Measurements from ENCODE around the gene KRTDAP.

The KRTDAP gene, protein sequence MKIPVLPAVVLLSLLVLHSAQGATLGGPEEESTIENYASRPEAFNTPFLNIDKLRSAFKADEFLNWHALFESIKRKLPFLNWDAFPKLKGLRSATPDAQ

DNA sequence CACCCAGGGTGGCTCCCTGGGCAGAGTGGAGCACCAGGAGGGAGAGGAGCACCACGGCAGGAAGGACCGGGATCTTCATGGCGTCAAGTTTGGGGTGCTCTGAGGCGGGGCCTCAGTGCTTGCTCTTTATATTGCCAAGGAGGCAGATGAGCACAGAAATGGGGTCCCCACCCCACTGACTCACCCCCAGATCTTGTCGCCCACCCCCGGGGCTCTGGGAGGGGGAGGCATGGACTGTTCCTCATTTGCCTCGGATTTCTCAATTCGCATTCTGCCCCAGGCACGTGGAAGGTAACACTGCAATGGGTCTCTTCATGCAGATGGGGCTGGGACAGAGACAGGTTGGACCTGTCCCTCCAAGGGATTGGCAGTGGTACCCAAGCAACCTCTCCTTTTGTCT lies at the start of gene KRTDAP:
Gene KRTDAP (minus strand): TSS at position 101 of the 400 bp plus-strand sequence. CDS start 22 bp downstream, at position 79.
- no peak for DNase-seq

DNA sequence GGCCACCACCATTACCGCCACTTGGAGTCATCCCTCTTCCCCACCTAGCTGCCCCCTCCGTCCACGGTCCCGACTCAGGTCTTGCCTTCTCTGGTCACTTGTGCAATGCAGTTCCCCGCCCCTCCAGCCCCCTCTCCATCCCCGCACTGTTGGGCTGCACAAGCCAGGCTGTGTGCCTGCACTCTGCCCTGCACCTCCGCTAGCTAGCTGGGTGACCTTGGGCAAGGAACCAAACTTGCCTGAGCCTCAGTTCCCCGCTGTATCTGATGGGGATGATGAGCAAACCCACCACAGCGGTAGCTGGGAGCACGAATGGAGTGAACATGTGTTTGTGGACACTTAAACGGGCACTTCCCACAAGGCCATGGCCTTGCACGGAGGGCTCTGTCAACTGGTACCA lies 49.6 kb upstream of the KRTDAP start:
- DNase-seq = no peak

DNA sequence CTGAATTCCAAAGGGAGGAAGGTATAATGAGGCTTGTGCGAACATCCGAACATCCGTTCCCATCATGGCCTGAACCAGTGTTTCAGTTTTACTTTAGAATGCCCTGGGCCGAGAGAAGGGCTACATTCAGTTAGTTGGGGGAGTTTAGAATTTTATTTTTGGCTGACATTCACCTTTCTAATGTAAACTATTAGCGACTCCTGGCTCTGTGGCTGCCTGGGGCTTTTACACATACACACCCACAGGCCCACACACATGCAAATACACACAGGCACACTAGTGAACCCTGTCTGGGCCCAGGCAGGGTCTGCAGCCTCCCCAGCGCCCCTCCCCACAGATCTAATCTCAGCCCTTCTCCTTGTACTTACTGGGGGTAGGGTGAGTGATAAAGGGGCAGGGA lies 49.0 kb upstream of the KRTDAP start:
- DNase-seq = no peak

DNA sequence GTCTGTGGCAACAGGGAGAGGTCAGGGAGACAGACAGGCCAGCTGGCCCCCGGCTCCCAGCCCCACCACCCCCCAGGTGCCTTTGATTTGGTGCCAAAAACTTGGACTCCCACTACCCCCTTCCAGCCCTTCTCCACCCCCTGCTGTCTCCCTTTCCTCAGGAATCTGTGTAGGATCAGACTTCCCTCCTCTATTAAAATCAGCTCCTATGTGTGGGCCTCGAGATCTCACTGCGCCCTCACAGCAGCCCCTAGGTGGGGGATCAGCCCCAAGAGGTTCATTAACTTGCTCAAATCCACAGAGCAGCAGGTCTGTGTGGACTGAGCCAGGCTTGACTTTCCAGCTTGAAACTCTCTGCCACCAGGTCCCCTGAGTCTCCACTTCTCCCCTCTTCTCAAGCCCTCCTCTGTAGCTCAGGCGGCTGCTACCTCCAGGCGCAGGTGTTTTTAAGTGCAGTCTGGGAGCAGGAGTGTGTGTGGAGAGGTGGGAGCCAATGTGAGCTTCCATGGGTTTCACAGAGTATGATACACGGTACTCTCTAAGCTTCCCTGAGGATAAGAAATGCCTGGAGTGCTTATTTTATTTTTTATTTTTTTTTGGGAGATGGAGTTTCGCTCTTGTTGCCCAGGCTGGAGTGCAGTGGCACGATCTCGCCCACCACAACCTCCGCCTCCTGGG lies 44.7 kb upstream of the KRTDAP start:
- DNase-seq = no peak

DNA sequence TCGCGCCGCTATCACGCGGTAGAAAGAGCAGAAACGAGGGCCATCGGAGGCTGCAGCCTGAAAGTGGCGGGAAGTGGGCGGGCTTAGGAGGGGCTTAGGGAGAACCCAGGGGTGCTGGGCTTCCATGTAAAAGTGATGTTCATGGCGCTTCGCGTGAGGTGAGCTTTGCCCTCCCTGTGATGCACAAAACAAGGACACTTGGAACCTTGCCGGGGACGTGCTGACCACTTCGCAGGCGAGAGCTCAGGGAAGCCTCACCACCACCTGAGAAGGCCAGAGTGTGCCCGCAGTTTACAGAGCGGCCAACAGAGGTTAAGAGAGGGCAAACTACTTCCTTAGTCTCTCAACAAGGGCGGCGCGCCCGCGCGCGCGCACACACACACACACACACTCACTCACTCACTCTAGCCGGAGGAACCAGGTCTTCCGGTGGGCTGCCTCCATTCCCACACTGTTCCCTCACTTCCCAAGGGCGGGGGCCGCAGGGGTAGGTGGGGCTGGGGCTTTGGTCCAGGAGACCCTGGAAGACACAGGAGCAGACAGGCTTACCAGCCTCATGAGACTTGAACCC lies 43.6 kb upstream of the KRTDAP start:
- peak; percentile 24 for DNase-seq

DNA sequence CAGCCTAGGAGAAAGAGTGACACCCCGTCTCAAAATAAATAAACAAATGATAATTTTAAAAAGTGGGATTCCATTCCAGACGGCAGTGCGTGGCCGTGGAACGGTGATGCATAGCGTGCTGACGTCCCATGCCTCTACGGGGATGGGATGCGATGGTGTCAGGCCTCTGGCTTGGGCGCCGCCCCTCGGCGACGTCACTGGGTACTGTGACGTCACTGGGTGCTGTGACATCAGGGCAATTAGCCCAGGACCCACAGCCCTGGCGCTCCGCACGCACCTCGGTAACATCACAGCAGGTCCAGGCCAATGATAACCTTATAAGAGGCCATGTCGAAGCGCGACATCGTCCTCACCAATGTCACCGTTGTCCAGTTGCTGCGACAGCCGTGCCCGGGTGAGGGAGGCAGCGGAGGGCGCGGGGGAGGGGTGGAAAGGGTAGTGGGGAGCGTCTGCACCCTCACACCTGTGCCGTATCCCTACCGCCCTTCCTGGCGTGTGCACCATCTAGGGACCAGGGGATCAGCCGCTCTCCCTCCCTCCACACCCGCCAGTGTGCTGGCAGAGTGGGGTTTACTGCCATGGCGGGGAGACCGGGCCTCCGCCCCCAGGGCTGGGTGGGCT lies 43.0 kb upstream of the KRTDAP start, which contains the start of gene GAPDHS:
Gene GAPDHS (plus strand): TSS at position 256 of the 621 bp plus-strand sequence. CDS start 72 bp downstream, at position 328.
- no peak for DNase-seq

DNA sequence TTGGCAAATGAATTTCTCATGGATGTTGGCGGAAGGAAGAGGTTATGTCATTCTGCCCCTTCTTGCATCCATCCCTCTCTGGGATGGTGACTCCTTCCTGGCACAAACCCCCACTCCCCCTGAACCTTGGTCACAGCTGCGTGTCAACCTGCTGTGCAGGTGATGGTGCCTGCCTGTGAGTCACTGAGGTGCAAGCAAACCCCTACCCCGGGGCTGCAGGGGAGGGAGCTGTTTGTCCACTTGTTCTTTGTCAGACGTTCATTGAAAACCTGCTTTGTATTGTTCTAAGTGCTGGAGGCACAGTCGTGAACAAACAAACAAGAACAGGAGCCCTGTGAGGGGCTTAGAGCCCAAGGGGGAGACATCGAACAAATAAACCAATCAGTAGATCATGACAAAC lies 41.0 kb upstream of the KRTDAP start:
- DNase-seq = no peak

DNA sequence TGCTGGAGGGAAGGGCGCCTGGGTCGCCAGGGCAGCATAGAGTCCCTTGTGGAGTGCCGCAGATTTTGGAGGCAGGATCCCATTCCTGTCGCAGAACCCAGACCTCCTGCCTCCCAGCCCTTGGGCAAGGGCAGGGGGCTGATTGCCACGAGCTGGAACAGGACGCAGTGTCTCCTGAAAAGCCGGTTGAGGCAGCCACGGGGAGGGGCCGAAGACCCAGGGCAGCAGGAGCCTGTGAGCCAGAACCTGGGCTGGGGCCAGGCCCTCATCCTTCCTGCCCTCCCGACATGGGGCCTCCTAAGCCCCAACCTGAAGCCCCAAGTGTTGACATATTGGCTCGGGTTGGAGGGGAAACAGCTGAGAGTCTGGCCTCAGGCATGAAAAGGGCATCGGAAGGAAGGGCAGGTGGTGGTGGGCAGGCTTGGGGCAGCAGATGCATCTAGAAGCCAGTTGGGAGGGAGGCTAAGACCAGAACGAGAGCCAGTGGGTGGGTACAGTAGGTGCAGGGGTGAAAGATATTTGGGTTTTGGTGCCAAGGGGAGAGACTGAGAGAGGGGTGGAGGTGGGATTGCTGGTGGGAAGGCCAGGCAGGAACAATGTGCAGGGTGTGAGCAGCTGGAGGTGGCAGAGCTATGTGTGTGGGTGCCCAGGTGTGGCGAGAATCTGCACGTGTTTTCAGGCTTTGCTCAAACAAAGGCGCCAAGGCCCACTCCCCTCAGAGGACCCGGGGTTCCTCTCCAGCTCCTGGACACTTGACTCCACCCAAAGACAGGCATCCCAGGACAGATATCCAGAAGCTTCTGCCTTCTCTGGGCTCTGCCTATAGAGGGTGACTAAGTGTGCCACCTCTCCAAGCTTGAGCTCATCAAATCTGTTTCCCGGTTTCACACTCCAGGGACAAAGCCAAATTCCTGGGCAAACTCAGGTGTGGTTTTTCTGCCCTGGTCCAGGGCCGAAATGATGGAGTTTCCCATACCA lies 39.3 kb upstream of the KRTDAP start:
- no peak for DNase-seq

DNA sequence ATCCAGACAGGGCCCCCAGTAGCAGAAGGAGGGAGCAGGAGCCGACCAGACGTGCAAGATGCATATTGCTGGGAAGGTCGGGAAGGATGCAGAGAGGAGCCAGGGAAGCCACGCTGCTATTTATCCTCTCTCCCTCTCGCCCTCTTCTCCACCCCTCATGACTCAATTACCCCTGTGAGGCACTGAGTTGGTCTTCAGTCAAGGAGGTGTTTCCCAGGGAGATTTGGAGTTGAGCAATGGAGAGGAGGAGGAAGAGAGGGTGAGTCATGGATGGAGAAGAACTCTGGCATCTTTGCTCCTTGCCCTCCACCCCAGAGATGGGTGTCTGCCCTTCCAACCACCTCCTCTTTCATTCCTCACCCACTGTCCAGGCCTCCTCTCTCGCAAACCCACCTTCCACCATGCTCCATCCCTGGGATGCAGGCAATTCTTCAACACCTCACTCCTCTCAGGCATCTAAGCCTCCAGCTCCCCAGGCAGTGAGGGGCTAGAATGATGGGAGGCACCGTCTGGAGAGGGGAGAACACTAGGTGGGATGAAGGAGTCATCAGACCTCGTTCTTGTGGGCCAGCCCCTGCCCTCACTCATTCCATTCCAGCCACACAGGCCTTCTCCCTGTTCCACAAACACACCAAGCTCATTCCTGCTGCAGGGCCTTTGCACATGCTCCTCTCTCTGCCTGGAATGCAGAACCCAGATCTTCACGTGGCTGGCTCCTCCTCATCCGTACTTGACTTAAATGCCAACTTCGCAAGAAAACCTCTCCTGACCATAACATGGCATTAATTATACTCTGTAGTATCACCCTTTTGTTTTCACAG lies 38.2 kb upstream of the KRTDAP start, which contains the start of gene SBSN:
Gene SBSN (minus strand): TSS at position 94 of the 821 bp plus-strand sequence. CDS start 30 bp downstream, at position 64.
- no peak for DNase-seq

DNA sequence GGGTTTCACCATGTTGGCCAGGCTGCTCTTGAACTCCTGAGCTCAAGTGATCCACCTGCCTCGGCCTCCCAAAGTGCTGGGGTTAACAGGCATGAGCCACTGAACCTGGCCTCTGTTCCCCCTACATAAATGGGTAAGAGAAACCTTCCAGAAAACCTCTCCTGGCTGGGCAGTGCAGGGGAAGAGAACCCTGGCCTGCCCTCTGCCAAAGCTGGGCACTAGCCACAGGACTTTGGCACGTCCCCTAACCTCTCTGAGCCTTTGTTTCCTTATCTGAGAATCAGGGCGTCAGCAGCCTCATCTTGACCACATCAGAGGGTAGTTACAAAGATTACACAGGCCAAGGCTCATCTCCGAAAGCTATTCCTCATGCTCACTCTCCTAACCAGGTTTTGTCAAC lies 35.6 kb upstream of the KRTDAP start:
- DNase-seq = no peak

DNA sequence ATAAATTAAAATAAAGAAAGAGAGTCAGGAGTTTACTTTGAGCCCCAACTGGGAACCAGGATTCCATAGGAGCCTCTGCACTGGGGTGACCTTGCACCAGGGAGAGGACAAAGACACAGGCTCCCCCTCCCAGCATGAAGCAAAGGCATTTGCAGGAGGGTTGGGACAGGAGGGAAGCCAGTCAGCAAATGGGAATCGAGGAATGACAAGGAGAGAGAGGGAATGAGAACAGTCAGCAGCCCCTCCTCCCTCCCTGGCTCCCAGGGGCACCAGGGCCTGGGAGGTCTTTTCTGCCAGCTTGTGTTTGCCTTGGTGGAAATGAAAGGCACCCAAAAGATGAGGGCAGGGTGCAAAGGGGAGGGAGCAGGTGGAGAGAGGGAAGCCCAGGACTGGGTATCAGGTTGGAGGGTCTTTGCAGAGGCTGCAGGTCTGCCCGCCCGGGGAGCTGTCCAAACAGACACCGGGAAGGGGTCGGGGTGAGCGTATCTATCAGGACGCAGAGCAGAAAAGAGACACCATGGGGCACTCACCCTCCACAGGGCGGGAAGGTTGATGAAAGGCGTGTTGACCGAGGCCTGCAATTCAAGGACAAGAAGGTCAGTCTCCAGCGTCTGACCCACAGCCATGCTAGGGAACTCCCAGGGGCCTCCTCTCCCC lies 34.0 kb upstream of the KRTDAP start:
- no peak for DNase-seq

DNA sequence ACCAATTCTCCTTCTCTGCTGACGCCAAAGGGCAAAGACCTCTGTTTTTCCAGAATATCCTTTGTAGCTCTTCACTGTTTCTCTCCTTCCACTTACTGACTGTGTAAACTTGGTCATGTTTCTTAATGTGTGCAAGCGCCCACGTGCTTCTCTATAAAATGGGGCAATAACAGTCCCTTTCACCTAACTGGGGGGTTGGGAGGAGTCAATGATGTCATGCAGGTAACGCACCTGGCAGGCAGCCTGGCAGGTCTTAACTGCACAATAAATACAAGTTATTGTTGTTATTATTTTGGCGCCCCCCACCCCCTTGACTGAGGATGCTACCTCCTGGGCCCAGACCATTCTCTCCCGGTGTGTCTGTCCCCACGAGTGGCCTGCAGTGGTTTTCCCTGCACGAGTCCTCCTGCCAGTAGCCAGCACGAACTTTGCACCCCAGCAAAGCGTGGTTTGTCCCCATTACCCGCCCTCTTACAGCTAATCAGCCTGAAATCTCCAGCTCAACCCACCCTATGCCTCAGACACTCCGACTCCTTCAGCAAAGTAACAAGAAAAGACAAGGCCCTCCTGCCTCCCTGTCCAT lies 32.6 kb upstream of the KRTDAP start:
- DNase-seq = no peak

DNA sequence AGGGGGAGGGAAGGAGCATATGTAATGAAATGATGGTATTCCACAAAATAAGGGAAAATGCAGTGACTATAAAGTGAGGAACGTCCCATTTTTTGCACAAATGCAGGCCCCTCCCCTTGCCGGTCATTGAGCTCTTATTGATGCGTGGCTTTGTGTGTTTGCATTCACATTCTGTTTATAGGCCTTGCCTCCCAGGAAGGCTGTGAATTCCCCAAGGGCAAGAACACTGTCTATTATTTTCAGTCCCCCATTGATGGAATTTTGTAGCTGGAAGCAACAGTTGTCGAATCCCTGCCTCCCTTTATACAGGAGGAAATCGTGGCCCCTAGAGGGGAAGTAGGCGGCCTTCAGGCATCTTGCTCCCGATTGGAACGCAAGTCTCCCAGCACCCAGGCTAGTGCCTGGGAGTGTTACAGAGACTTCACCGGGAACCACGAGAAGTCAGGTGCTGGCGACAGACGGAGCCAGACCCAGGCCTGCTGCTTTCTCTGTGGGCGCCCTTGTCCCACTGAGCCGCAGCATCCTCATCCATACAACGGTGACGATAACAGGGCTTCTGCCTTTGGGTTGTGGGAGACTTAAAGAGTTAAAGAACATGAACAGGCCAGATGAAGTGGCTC lies 31.0 kb upstream of the KRTDAP start:
- no peak for DNase-seq

DNA sequence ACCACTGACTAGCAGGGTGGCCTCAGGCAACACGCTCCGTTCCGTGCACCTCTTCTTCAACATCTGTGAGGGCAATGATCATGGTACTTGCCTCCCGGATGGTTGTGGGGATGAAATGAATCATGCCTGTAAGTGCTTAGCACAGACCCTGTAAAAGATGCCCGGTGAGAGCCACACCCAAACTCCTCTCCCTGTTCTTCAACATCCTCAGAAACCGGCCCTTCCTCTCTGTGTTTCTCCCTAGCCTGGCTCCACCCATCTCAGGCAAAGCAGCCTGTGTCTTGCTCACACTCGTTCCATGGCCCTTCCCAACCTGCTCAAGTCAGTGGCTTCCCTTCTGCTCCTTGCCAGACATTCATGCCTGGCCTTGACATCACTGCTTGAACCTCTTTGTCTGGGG lies 29.0 kb upstream of the KRTDAP start:
- DNase-seq = no peak

DNA sequence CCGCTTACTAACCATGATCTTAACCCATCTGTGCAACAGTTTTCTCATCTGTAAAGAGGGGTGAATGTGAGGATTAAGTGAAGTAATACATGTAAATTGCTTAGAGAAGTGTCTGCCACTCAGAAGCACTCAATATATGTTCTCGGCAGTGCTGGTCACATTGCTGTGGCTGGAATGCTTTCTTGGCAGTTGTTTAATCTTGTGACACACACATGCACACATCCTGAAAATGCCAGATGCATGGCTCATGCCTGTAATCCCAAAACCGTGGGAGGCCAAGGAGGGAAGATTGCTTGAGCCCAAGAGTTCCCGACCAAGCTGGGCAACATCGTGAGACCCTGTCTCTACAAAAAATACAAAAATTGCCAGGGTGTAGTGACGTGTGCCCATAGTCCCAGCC lies 28.0 kb upstream of the KRTDAP start:
- no peak for DNase-seq

DNA sequence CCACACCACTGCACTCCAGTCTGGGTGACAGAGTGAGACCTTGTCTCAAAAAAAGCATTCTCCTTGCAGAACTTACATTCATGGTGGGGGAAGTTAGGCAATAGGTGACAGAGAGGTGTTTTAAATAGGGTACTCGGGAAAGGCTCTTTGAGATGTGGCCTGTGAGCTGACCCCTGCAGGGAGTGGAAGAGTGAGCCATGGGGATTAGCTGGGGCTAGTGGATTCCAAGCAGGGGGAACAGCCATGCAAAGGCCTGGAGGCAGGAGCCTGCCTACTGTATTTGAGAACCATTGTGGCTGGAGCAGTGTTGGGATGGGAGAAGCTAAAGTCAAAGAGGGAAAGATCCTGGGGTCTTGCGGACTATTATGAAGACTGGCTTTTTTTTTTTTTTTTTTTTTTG lies 27.1 kb upstream of the KRTDAP start:
- DNase-seq = no peak

DNA sequence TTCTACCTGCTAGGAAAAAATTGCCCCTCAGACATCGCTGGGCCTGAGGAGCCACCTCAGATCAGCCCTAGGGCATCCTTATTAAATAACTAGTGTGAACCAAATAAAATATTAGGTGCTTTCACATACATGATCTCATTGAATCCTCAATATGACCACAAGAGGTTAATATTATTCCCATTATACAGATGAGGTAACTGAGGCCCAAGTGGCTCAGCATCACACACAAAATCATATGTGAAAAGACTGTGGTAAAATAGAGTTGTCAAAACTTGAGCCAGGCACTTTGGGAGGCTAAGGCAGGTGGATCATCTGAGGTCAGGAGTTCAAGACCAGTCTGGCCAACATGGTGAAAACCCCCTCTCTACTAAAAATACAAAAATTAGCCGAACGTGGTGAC lies 26.0 kb upstream of the KRTDAP start:
- no peak for DNase-seq

DNA sequence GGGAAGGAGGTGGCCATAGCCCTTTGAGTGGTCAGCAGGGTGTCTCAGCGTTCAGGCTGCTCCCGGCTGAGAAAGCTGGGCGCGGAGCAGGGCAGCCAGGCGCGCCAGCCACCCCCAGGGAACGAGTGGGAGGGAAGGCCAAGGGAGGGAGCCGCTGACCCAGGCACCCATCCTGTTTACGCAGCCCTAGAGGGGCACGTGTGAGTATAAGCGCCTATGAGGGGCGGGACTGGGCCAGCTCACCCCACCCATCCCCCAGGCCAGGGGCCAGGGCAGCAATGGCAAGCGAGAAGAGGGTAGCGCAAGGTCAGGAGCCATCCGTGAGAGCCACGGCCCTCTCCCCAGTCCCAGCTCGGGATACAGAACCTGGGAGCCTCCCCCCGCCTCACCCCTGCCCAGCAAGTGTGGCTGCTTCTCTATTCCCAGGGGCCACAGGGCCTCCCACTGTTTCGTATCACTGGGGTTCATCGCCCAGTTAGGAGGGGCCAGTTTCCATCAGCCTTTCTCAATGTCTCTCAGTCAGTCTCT lies 24.1 kb upstream of the KRTDAP start:
- DNase-seq = no peak

DNA sequence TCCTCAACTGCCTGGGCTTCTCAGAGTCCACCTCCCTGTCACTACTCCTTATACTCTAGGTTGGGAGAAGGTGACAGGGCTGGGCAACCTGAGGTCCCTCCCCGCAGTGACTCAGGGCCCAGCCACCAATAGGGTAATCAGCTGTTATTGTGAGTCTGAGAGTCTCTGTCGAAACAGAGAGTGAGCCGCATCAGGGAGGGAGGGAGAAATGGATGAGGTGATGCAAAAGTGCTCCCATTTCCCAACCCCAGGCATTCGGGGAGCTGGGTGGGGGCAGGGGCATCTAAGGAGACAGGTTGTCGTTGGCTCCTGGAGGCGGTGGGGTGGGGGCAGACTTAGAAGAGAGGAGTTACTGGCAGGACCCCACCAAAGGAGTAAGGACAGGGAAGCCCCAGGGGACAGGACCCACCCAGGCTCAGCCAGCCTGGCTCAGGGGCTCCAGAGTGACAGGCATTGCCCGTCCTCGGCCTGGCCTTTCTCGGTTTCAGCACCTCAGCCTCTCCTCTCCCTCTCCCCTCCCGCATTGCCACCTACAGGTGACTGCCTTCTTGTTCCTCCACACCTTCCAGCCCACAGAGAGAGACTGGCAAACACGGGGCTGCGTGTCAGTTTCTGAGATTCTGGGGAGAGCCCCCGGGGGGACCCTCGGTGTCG lies 23.5 kb upstream of the KRTDAP start, which contains the start of gene DMKN:
Gene DMKN (minus strand): TSS at position 22 of the 654 bp plus-strand sequence. CDS start 174 bp downstream, outside the sequence.
- no peak for DNase-seq
